GM15510 (cell line): Measurements from ENCODE around the gene TAF5L.

ENCODE experiments used
- POLR2A ChIP-seq: IDR thresholded peaks from 3 replicates; pipeline ENCODE4 v1.6.1; 2011; ENCODE audit warnings: borderline replicate concordance; ENCODE audit not compliant: insufficient read length; ENCODE audit errors: extremely low read depth

The TAF5L gene

DNA sequence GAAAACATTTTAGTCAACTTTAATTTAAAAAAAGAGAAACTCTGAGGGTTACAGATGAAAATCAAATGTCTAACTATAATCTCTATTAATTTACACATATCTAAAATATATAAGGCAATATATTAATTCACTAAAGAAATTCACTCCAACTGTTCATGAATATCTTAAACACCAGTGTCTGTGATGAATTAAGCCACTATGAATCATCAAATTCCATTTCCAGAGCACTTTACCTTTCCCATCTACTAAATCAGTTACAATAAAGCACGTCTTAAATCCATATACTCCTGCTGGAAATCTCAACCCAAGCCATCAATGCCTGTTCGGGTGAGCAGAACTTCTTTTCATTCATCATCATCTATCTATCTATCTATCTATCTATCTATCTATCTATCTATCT, 4.3 kb downstream of the TAF5L start:
- TF ChIP-seq POLR2A: no peak

DNA sequence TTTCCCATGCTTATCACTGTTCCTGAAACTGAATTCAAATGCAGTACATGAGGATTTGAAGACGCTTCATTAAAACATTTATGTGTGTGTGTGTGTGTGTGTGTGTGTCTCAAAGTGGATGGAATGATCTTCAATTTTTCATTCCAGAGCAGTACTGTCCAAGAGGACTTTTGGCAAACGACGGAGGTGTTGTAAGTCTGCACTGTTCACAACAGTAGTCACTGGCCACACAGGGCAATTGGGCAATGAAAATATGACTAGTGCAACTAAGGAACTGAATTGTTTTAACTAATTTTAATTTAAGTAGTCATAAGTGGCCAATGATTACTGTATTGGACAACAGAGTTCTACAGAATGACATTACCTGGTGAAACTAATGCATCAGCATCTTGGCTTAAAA, 5.0 kb downstream of the TAF5L start:
- no peak for TF ChIP-seq POLR2A

GRCh38 chr1:229619614-229620013, 6.3 kb downstream of the TAF5L start:
- TF ChIP-seq POLR2A: no peak

DNA sequence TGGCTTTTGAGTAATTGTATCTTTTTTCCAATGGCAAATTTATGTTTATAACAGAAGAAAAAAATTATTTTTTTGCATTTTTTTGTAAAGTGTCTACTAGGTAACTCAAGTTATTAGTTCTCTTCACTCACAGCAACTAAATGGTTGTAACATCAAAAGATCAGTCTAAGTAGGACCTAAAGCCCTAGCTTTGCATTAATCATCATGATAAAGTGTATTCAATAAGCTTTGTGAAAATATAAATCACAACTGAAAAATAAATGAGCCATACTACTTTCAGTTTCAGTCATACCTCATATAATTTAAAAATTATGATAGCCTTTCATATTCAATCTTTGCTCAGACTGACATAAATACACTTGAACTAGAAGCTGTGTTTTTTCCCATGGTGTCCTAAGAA, 6.9 kb downstream of the TAF5L start:
- no peak for TF ChIP-seq POLR2A

GRCh38 chr1:229617351-229618100, 8.4 kb downstream of the TAF5L start:
- no peak for TF ChIP-seq POLR2A

DNA sequence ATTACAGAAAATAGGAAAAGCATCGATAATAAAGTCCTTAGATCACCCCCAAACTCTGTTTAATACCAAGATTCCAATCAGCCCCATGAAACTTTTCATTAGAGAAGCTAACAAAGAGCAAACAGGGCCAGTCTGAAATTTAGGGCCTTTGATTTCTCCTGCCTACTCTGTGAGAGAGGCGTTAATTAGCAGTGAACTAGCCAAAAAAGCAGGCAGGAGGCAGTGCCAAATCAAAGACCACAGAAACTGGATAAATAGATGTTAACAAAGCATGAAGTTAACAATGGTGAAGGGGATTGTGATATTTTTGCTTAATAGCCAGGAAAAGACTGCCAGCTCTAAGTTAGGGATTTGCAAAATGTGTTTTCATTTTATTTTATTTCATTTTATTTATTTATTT, 11.2 kb downstream of the TAF5L start:
- TF ChIP-seq POLR2A: no peak

DNA sequence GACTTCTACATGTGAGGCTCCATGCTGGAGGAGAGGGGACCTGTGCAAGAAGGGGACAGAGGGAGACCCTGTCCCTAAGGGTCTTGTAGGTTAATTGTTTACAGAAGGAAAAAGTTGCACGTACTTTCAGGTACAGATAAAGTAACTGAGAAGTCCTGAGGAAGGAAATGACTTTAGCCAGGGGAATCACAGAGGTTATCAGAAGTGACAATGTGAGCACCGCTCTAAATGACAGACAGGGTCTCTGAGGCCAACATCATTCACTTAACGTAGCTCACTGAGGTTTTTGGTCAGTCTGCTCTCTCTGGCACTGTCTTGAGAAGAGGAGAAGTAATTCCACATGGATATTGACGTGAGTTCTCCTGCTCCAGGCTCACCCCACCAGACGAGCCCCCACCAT, 12.0 kb downstream of the TAF5L start:
- TF ChIP-seq POLR2A: no peak

GRCh38 chr1:229608590-229608989, 17.3 kb downstream of the TAF5L start:
- TF ChIP-seq POLR2A: no peak

DNA sequence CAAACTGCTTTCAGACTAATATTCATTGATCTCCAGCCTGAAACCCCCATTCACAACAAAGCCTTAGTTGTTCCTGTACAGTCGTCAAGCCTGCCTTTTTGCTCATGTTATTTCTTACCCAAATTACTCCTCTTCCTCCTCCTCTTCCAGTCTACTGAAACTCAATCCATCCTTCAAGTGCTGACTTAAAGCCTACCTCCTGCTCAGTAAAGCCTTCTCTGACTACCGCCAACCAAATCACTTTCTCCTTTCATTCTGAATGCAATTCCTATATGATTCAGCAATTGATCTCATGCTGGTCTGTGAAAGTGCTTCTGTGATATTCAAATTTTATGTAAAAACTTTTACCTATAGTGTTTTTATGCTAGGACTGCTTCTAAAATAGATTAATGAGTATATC, 18.6 kb downstream of the TAF5L start:
- TF ChIP-seq POLR2A: no peak

DNA sequence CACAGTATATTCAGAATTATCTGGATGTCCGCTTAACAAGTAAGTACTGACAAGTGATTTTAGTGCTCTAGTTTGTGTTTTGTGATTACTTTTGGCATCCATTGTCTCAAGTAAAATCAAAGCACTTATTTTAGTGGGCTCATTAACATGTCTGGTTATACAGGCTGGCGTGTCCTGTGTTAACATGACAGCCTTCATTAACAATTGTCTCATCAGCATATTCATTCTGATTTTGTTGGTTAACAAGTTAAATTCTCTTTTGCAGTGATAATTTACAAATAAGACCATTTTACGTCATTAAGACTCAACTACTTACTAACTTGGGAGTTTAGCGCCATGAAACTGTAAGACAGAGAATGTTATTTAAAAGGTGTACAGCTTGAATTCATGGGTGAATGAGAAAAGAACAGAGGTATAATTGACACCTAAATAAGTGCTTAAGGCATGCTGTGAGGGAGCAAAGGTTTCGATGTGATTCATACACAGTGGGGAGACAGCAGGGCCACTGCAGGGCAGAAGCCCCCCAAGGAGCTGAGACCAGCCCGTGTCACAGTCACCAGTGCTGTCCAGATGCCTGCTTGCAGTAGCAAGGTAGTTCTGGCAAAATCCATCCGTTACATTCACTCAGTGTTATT, 22.4 kb downstream of the TAF5L start:
- TF ChIP-seq POLR2A: no peak

DNA sequence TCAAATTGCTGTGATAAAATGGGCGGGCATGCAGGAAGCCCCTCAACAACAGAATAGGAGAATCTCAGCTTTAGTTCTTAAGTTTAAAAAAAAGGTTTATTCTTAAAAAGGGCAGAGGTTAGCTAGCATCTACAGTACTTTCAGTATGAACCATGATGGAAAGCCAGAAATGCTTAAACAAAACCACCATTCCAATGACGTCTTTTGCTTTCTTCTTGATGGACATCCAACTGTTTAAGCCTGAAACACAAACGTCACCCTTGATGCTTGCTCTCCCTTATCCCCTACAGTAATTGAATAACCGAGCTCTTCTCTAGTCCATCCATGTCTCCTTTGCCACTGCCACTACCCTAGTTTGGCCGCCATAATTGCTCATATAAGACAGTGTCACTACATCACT, 25.7 kb downstream of the TAF5L start:
- no peak for TF ChIP-seq POLR2A

- no peak for TF ChIP-seq POLR2A
Observed at GRCh38 chr1:229599218-229599954, 26.5 kb downstream of the TAF5L start.

DNA sequence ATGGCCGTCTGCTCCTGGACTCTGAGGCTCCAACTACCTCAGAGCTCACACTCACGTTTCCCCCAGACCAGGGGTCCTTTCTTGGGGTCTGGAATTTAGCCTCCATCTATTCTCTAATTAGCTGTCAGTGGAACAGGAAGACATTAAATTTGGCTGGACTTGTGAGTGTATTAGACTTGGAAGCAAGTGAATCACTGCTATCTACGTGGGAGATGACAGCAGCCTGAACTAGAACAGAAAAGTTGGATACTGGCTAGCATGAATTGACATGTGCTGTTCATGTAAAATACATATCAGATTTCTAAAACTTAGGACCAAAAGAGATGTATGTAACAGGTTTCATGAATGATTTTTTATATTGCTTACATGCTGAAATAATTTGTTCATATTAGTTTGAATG, 28.0 kb downstream of the TAF5L start:
- no peak for TF ChIP-seq POLR2A

DNA sequence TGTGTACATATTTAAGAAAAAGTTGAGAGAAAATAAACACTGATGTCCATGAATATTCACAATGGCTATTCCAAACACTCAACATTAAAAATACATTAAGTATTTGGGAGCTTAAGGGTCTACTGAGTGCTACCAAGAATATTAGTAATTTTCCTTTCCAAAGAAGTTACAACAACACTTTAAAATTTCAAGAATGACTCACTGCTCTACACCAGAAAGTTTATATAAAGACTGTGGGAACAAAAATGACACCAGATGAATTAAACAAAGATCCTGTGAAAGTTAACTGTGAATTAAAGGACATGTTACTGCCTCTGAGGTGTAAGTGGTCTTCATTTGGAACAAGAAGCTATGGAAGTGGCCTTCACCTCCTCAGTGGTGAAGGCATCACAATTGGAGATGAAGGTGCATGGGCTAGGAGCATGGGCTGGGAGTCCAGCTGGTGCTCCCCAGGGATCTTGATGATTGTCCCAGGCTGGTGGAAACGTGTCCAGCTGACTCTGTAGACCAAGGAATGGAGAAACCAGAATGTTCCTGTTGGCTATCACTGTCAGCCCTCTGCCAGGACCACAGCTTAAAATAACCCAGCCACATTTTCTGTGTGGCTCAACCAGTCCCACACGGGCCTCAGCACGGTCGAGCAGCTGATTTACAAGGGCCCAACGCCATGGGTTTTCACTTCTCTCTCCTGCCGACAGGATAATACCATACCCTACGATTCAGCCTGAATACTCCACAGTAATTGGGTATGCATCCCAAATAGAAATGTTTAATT, 28.8 kb downstream of the TAF5L start:
- TF ChIP-seq POLR2A: no peak
